Breast epithelium (tissue), 3 donors: Measurements from ENCODE around the gene CDK7.

Experiments
- CTCF ChIP-seq, 3 donors: fragments of 450-650 bp; IDR thresholded peaks; one replicate each; pipeline ENCODE4 v1.5.1; 2016 to 2017; ENCODE audit warnings: antibody characterized with exemption in 3 of 3, mild to moderate bottlenecking in 3 of 3, moderate library complexity in 3 of 3
- POLR2A ChIP-seq: fragments of 450-650 bp; IDR thresholded peaks from one replicate; pipeline ENCODE4 v1.6.1; 2016; ENCODE audit warnings: antibody characterized with exemption, mild to moderate bottlenecking, moderate library complexity
- POLR2AphosphoS5 ChIP-seq, 3 donors: sonication (generic); formaldehyde crosslinking; IDR thresholded peaks; one replicate each; pipeline ENCODE4 v1.6.1; 2017; ENCODE audit warnings: antibody characterized with exemption in 3 of 3

DNA sequence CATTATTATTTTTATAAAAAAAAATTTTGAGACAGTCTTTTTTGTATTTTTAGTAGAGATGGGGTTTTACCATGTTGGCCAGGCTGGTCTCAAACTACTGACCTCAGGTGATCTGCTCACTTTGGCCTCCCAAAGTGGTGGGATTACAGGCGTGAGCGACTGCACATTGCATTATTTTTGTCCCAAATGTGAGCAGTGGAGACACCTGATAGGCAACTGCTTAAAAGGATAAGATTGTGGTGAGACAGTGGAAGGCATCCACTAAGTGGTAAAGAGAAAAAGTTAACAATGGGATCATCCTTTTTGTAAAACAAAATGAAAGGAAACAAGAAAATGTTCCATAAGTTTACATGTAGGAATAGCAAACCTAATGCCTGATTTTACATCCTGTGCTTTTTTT is 47.3 kb upstream of the CDK7 start:
- TF ChIP-seq CTCF (IDR thresholded peaks at IDR 0.05) (no peak), POLR2A (no peak), POLR2AphosphoS5 (IDR thresholded peaks at IDR 0.05) (no peak)
